ENCODE measurements around the gene CLTB. TPM values are rescaled to one million over a fixed set of nuclear protein-coding genes. Genes with fewer than 3 reads are reported as not detected.
A peak's percentile ranks its signal among the peaks of the same experiment; 100 is the strongest.

The CLTB gene
- total and polyA plus RNA-seq, 2 donors (not counting 1 experiment from before 2014, with no cell fraction given): 29.9 to 41.7 TPM

Small RNA genes lying within 50 kb of the gene (small RNA-seq; reads per million reads assigned to genes)
- gene AC010297.1 (ENCODE audit: insufficient read length, low read depth, low replicate concordance): not detected
- 2.3 reads per million, percentile 25 among the genes with 10 or more reads in this experiment for gene MIR1271 (ENCODE audit: insufficient read length, low read depth, low replicate concordance)

Other genes with a start within 250 kb of the CLTB start
- gene SIMC1, start 178.1 kb downstream of the CLTB start, total RNA-seq: 63.5 and 63.8 TPM in 2 replicates
- gene SIMC1, start 178.1 kb downstream of the CLTB start, polyA plus RNA-seq: 18.7 and 20.6 TPM in 2 replicates
- 82.9 and 88.1 TPM in 2 replicates for gene KIAA1191, start 54.8 kb downstream of the CLTB start, total RNA-seq
- 43.6 and 61.2 TPM in 2 replicates for gene KIAA1191, start 54.8 kb downstream of the CLTB start, polyA plus RNA-seq
- gene ARL10, start 51.1 kb downstream of the CLTB start, total RNA-seq: 27.9 and 33.6 TPM in 2 replicates
- 12.1 and 13.1 TPM in 2 replicates for gene ARL10, start 51.1 kb downstream of the CLTB start, polyA plus RNA-seq
- gene NOP16, start 27.9 kb downstream of the CLTB start, total RNA-seq: 25.0 and 25.1 TPM in 2 replicates
- gene NOP16, start 27.9 kb downstream of the CLTB start, polyA plus RNA-seq: 27.8 and 35.5 TPM in 2 replicates
- gene HIGD2A, start 27.8 kb downstream of the CLTB start, total RNA-seq: 70.1 and 80.1 TPM in 2 replicates
- gene HIGD2A, start 27.8 kb downstream of the CLTB start, polyA plus RNA-seq: 102 and 212 TPM in 2 replicates
- 35.1 and 41.3 TPM in 2 replicates for gene FAF2, start 31.8 kb upstream of the CLTB start, total RNA-seq
- gene FAF2, start 31.8 kb upstream of the CLTB start, polyA plus RNA-seq: 10.9 and 16.0 TPM in 2 replicates
- 220 and 231 TPM in 2 replicates for gene RNF44, start 120.9 kb upstream of the CLTB start, total RNA-seq
- 262 and 299 TPM in 2 replicates for gene RNF44, start 120.9 kb upstream of the CLTB start, polyA plus RNA-seq
- 1.7 TPM in 2 replicates for gene CDHR2, start 132.8 kb upstream of the CLTB start, total RNA-seq
- 0.04 and 0.25 TPM in 2 replicates for gene CDHR2, start 132.8 kb upstream of the CLTB start, polyA plus RNA-seq
- gene GPRIN1, start 193.6 kb upstream of the CLTB start, total RNA-seq: 2.1 and 2.7 TPM in 2 replicates
- gene GPRIN1, start 193.6 kb upstream of the CLTB start, polyA plus RNA-seq: 0.35 and 0.72 TPM in 2 replicates
- not detected in 2 replicates for gene SNCB, start 214.0 kb upstream of the CLTB start, total RNA-seq
- gene SNCB, start 214.0 kb upstream of the CLTB start, polyA plus RNA-seq: 0.09 and 0.10 TPM in 2 replicates
- gene EIF4E1B, start 214.1 kb upstream of the CLTB start, total RNA-seq: not detected in 2 replicates
- gene EIF4E1B, start 214.1 kb upstream of the CLTB start, polyA plus RNA-seq: not detected in 2 replicates
- 21.0 and 23.7 TPM in 2 replicates for gene TSPAN17, start 230.9 kb upstream of the CLTB start, total RNA-seq
- 20.5 and 24.6 TPM in 2 replicates for gene TSPAN17, start 230.9 kb upstream of the CLTB start, polyA plus RNA-seq

All from B cell (primary cell).